Measurements from ENCODE around the gene MCUB.

GRCh38 chr4:109554971-109555370 lies 5.1 kb upstream of the MCUB start:
- TF ChIP-seq EZH2 (IDR thresholded peaks at IDR 0.05) = no peak
- TF ChIP-seq POLR2AphosphoS5 (IDR thresholded peaks at IDR 0.05; ENCODE audit: borderline replicate concordance, low read depth, low read length) = no peak
- TF ChIP-seq FOXP2 (optimal IDR thresholded peaks at IDR 0.05; ENCODE audit: control extremely low read depth, extremely low read length, insufficient read depth) = no peak
